ENCODE results near the gene KIF22.

DNA sequence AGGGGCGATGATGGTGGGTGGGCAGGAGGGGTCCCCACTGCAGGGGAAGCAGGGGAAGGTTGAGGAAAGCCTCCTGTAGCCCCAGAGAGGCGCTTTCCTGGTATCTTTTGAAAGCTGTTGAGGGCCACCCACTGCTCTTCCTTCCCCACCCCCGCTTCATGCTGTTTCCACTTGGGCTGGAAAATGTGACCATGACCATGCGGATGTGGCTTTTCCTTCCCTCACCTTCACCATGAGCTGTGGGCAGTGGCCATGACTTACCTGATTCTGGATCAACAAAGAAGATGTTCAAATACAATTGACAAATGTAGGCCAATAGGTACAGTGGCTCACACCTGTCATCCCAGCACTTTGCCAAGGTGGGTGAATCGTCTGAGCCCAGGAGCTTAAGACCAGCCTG, 43.5 kb downstream of the KIF22 start:
- no peak for TF ChIP-seq POLR2A (IDR thresholded peaks at IDR 0.05)
- TF ChIP-seq, protein P1, sequence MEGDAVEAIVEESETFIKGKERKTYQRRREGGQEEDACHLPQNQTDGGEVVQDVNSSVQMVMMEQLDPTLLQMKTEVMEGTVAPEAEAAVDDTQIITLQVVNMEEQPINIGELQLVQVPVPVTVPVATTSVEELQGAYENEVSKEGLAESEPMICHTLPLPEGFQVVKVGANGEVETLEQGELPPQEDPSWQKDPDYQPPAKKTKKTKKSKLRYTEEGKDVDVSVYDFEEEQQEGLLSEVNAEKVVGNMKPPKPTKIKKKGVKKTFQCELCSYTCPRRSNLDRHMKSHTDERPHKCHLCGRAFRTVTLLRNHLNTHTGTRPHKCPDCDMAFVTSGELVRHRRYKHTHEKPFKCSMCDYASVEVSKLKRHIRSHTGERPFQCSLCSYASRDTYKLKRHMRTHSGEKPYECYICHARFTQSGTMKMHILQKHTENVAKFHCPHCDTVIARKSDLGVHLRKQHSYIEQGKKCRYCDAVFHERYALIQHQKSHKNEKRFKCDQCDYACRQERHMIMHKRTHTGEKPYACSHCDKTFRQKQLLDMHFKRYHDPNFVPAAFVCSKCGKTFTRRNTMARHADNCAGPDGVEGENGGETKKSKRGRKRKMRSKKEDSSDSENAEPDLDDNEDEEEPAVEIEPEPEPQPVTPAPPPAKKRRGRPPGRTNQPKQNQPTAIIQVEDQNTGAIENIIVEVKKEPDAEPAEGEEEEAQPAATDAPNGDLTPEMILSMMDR (IDR thresholded peaks at IDR 0.05), result no peak
